HG03575 (cell line): ENCODE data around the gene CWC15.
"Not testable (repeated sequence)": the region's sequence is repeated elsewhere in the genome, so short reads cannot be mapped to it uniquely, and the experiment has no call there.

ENCODE experiments used
- ATAC-seq: cut with Tn5 transposase; IDR thresholded peaks from one replicate; pipeline ENCODE4 v1.9.1; 2021; ENCODE audit not compliant: unreplicated experiment, insufficient number of reproducible peaks, low FRiP score; ENCODE audit errors: extremely low read depth

CWC15 gene

GRCh38 chr11:94973099-94973968 is at the start of gene CWC15, which contains the start of gene KDM4D:
Gene CWC15 (minus strand): TSS chr11:94973556. CDS start chr11:94972185, 1,371 bp downstream.
Gene KDM4D (plus strand): TSS chr11:94973709. CDS start chr11:94997373, 23,664 bp downstream.
- peak; percentile 98 for ATAC-seq

GRCh38 chr11:95021468-95021867 is 48.1 kb upstream of the CWC15 start:
- not testable (repeated sequence) for ATAC-seq

GRCh38 chr11:95016139-95016538 is 42.8 kb upstream of the CWC15 start:
- ATAC-seq, result no peak

- no peak for ATAC-seq
These were observed 40.9 kb upstream of the CWC15 start for GRCh38 chr11:95014184-95014821.

- ATAC-seq, result no peak
These were observed 38.0 kb upstream of the CWC15 start for GRCh38 chr11:95011376-95011775.

- ATAC-seq, result no peak
These were observed 32.3 kb upstream of the CWC15 start for GRCh38 chr11:95005642-95006041.

GRCh38 chr11:95003716-95004115 is 30.4 kb upstream of the CWC15 start:
- ATAC-seq, result no peak

GRCh38 chr11:94998285-94998684 is 24.9 kb upstream of the CWC15 start:
- ATAC-seq, result no peak

- no peak for ATAC-seq
These were observed 24.1 kb upstream of the CWC15 start for GRCh38 chr11:94997437-94997836.

- no peak for ATAC-seq
These were observed 20.1 kb upstream of the CWC15 start for GRCh38 chr11:94993400-94993943.

GRCh38 chr11:94988748-94989147 is 15.4 kb upstream of the CWC15 start:
- ATAC-seq, result no peak

- no peak for ATAC-seq
These were observed 14.0 kb upstream of the CWC15 start for GRCh38 chr11:94987378-94987777.

- no peak for ATAC-seq
These were observed 2.2 kb upstream of the CWC15 start for GRCh38 chr11:94975599-94975998.

- no peak for ATAC-seq
These were observed 822 bp upstream of the CWC15 start for GRCh38 chr11:94974178-94974577.

- no peak for ATAC-seq
These were observed 657 bp downstream of the CWC15 start for GRCh38 chr11:94972700-94973098.

GRCh38 chr11:94968334-94968958 is 4.9 kb downstream of the CWC15 start:
- no peak for ATAC-seq

GRCh38 chr11:94964934-94965333 is 8.4 kb downstream of the CWC15 start:
- ATAC-seq, result no peak

- ATAC-seq, result no peak
These were observed 12.1 kb downstream of the CWC15 start for GRCh38 chr11:94961255-94961654.

GRCh38 chr11:94960488-94960887 is 12.9 kb downstream of the CWC15 start:
- ATAC-seq, result no peak

- ATAC-seq, result no peak
These were observed 14.2 kb downstream of the CWC15 start for GRCh38 chr11:94959179-94959578.
